Endometrium (tissue), 2 donors: ENCODE measurements around the gene IPO13.

ENCODE experiments used
- FAIRE-seq: peaks from 2 replicates; lab custom pipeline; 2012; peaks lifted over from hg19 to GRCh38; lab: Jason Lieb, UNC
- donor health status: control.
- donor health status: control.

The IPO13 gene, protein sequence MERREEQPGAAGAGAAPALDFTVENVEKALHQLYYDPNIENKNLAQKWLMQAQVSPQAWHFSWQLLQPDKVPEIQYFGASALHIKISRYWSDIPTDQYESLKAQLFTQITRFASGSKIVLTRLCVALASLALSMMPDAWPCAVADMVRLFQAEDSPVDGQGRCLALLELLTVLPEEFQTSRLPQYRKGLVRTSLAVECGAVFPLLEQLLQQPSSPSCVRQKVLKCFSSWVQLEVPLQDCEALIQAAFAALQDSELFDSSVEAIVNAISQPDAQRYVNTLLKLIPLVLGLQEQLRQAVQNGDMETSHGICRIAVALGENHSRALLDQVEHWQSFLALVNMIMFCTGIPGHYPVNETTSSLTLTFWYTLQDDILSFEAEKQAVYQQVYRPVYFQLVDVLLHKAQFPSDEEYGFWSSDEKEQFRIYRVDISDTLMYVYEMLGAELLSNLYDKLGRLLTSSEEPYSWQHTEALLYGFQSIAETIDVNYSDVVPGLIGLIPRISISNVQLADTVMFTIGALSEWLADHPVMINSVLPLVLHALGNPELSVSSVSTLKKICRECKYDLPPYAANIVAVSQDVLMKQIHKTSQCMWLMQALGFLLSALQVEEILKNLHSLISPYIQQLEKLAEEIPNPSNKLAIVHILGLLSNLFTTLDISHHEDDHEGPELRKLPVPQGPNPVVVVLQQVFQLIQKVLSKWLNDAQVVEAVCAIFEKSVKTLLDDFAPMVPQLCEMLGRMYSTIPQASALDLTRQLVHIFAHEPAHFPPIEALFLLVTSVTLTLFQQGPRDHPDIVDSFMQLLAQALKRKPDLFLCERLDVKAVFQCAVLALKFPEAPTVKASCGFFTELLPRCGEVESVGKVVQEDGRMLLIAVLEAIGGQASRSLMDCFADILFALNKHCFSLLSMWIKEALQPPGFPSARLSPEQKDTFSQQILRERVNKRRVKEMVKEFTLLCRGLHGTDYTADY

GRCh38 chr1:43946236-43947060 is at the start of gene IPO13:
TSS of gene IPO13 (plus strand) at chr1:43946950. CDS start at chr1:43947601, 651 bp downstream.
- no peak for FAIRE-seq

DNA sequence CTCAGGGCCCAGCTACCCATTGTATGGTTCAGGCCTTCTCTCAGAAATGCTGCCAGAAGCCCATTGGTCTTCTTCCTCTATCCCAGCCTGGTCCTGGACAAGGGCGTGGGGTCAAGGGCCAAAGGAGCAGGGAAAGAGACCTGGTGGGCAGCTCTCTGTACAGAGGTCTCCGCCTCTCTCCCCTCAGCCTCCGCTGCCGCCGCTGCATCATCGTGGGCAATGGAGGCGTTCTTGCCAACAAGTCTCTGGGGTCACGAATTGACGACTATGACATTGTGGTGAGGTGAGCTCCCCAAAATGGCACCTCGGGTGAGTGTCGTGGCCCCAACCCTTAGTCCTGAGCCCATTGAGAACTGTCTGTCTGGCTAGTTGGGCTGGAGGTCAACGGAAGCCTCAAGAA is 47.8 kb upstream of the IPO13 start:
- FAIRE-seq = no peak

GRCh38 chr1:43900386-43900785 is 46.4 kb upstream of the IPO13 start:
- FAIRE-seq = no peak

GRCh38 chr1:43901196-43901961 is 45.4 kb upstream of the IPO13 start:
- no peak for FAIRE-seq

DNA sequence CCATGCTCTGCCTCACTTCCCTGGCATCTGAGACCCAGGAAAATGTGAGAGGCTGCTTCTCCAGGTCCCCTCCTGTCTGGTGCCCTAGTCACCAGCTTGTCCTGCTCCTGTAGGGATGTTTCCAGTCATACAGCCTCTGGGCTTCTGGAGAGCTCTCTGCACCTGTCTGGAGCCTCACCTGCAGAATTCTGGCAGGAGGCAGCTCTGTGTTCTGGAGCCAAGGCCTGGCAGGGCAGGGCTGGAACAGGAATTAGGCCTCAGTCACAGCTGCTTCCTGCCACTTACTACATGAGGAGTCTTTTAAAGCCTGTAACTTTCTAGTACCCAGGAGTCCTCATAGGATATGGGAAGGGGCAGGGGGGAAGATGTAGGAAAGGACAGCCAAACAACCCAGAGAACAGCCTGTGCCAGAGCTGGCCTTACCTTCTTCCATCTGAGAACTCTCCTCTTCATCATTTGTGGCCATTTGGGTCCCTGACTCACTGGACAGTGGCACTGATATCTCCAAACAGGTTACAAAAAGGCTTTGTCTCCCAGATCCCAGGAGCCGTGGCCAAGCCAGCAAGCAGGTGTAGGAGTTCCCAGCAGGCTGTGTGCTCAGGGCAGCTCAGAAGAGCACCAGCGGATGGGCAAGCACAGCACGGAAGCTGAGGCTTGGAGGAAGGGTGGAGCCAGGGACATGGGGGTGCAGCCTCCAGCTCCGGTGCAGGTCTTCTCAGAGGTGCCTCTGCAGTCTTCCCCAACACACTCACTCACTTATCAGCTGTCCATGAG is 44.5 kb upstream of the IPO13 start:
- no peak for FAIRE-seq

- no peak for FAIRE-seq
These were observed 41.8 kb upstream of the IPO13 start for GRCh38 chr1:43904660-43905551.

- no peak for FAIRE-seq
These were observed 38.5 kb upstream of the IPO13 start for GRCh38 chr1:43908226-43908625.

GRCh38 chr1:43908858-43909257 is 37.9 kb upstream of the IPO13 start:
- no peak for FAIRE-seq

- no peak for FAIRE-seq
These were observed 36.4 kb upstream of the IPO13 start for GRCh38 chr1:43910343-43910742.

- FAIRE-seq = no peak
These were observed 34.1 kb upstream of the IPO13 start for GRCh38 chr1:43912607-43913006.

DNA sequence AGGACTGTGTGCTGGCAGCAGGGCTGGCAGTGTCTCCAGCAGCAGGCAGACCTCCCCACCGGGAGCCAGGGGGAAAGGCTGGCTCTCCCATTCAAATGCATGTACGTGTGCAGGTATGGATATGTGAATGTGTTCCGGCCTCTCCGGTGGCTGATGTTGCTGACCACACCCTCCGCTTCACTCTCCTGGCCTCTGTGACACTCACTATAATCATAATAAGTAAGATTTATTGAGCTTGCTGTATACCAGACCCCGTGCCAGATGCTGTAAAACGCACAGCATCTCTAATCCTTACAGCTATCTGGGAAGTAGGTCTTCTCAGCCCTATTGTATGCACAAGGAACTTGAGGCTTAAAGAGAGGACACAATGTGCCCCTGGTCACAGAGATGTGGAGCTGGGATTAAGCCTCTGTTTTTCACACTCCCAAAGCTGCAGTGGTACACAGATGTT is 33.7 kb upstream of the IPO13 start:
- FAIRE-seq = no peak

GRCh38 chr1:43913666-43914360 is 32.9 kb upstream of the IPO13 start:
- no peak for FAIRE-seq

DNA sequence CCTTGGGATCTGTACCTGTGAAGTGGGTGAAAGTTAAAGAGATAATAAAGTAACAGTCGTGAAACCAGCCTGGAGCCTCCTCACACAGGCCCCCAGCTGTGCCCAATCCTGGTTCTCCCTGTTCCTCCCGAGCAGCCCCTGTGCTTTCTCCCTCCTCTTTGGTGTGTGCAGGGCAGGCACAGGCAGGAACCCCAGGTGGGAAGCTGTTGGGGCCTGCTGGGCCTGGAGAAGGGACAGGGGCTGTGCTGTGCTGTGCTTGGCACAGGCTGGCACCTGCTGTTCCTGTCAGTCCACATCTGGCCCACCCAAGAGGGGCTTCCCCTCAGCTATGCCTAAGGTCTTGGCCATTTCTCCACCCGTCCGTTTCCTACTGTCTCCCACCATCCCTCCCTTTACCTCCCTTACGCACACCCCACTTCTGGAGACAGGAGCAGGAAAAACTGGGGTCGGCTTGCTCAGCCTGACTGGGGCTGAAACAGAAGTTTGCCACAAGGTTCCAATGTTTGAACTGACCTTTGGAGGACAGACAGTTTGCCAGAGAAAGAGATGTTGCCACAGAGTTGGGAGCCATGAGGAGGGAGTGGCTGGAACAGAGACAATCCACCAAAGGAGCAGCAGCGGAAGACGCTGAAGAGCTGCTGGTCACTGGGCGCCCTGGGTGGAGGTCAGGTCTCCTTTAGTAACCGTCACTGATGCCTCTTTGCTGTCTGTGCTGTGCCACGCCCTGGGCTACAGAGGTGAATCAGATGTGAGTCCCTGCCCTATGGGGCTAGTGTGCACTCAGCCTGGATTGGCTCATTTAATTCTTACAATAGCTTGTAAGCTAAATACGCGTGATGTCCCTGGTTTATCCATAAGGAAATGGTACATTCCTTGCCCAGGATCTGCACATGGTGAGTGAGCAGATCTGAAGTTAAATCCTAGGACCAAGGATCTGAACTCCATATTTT is 31.9 kb upstream of the IPO13 start:
- no peak for FAIRE-seq

GRCh38 chr1:43919906-43920305 is 26.8 kb upstream of the IPO13 start:
- no peak for FAIRE-seq

GRCh38 chr1:43921022-43921421 is 25.7 kb upstream of the IPO13 start:
- FAIRE-seq = no peak

DNA sequence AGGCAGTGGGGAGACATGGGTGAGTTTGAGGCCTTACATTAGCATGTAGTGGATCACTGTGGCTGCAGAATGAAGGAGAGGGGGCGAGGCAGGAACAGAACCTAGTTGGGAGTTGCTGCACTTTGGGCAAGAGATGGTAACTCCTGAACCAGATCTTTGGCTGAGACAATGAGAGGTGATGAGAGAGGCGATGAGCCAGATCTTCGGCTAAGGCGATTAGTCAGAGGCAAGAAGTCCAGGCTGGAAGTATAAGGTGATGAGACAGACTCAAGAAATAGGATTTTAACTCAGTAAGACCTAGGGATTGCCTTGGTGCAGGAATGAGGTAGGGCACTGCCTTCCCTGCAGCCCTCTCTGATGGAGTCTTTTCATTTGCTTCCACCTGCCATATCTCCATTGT is 22.2 kb upstream of the IPO13 start:
- FAIRE-seq = no peak

DNA sequence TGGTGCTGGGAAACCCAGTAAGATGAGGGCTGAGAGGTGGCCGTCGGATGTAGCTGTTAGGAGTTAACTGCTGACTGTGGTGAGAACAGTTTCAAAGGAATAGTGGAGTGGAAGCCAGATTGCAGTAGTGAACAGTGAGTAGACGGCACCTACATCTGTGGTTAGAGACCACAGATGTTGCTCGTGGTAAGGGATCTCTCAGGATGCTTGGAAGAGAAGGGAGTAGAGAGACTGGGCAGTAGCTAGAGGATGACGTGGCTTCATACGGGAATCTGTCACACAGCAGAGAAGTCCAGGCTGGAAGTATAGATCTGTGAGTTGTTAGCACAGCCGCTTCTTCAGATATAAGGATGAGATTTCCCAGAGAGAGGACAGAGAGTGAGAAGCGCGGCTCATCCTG is 20.9 kb upstream of the IPO13 start:
- FAIRE-seq = no peak
